ENCODE results near the gene TRPM4.

TRPM4 gene

DNA sequence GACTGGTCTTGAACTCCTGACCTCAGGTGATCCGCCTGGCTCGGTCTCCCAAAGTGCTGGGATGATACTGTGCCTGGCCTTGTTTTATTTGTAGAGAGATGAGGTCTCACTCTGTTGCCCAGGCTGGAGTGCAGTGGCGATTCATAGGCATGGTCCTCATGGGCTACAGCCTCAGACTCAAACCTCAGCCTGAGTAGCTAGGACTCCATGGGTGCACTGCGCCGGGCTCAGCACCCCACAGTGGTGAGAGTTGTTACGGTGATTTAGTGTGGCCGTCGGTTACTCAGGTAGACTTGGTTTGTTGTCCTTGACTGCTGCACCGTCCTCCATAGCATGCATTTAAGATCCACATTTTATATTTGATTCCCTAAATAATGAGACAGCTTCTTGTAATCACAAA, 86.7 kb downstream of the TRPM4 start (continued):
- TF ChIP-seq, protein P1, sequence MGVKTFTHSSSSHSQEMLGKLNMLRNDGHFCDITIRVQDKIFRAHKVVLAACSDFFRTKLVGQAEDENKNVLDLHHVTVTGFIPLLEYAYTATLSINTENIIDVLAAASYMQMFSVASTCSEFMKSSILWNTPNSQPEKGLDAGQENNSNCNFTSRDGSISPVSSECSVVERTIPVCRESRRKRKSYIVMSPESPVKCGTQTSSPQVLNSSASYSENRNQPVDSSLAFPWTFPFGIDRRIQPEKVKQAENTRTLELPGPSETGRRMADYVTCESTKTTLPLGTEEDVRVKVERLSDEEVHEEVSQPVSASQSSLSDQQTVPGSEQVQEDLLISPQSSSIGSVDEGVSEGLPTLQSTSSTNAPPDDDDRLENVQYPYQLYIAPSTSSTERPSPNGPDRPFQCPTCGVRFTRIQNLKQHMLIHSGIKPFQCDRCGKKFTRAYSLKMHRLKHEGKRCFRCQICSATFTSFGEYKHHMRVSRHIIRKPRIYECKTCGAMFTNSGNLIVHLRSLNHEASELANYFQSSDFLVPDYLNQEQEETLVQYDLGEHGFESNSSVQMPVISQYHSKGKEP (tag by site-specific recombination; IDR thresholded peaks at IDR 0.05): no peak
- TF ChIP-seq ZBTB20 (tag by site-specific recombination; IDR thresholded peaks at IDR 0.05) (no peak), GLI4 (tag by site-specific recombination; IDR thresholded peaks at IDR 0.05) (no peak), ZNF23 (tag by site-specific recombination; IDR thresholded peaks at IDR 0.05; ENCODE audit: borderline replicate concordance) (no peak), MZF1 (tag by site-specific recombination; IDR thresholded peaks at IDR 0.05; ENCODE audit: borderline replicate concordance) (no peak), ZNF266 (tag by site-specific recombination; IDR thresholded peaks at IDR 0.05; ENCODE audit: low read depth) (no peak), ZBTB1 (tag by site-specific recombination; IDR thresholded peaks at IDR 0.05) (no peak)

GRCh38 chr19:49247676-49248075, 90.1 kb downstream of the TRPM4 start:
- no peaks in the 10 kb centered on the region for H3K9me3 ChIP-seq (ENCODE audit: control insufficient read depth, insufficient read depth, low read depth, low read length)
- no peak overlapping the region for H3K4me3 ChIP-seq (ENCODE audit: low read depth, low read length)
- TF ChIP-seq ZNF140 (tag by site-specific recombination; IDR thresholded peaks at IDR 0.05) (no peak), YY1 (tag by site-specific recombination; IDR thresholded peaks at IDR 0.05) (no peak), ZNF211 (tag by site-specific recombination; IDR thresholded peaks at IDR 0.05; ENCODE audit: low read depth) (no peak), ZNF658 (tag by site-specific recombination; IDR thresholded peaks at IDR 0.05) (no peak), ZNF266 (tag by site-specific recombination; IDR thresholded peaks at IDR 0.05; ENCODE audit: low read depth) (no peak), ZNF16 (tag by site-specific recombination; IDR thresholded peaks at IDR 0.05; ENCODE audit: low read depth) (no peak), SP3 (tag by site-specific recombination; IDR thresholded peaks at IDR 0.05) (no peak), ZNF133 (tag by site-specific recombination; IDR thresholded peaks at IDR 0.05) (no peak), ZXDB (tag by site-specific recombination; IDR thresholded peaks at IDR 0.05) (no peak), BCL11A (tag by site-specific recombination; IDR thresholded peaks at IDR 0.05; ENCODE audit: low read depth) (no peak), OSR2 (tag by site-specific recombination; IDR thresholded peaks at IDR 0.05) (no peak), YY2 (tag by site-specific recombination; IDR thresholded peaks at IDR 0.05) (no peak), ZNF138 (tag by site-specific recombination; IDR thresholded peaks at IDR 0.05; ENCODE audit: borderline replicate concordance) (no peak), SP7 (tag by site-specific recombination; IDR thresholded peaks at IDR 0.05) (no peak), MYNN (tag by site-specific recombination; IDR thresholded peaks at IDR 0.05; ENCODE audit: borderline replicate concordance) (no peak), ZNF311 (tag by site-specific recombination; IDR thresholded peaks at IDR 0.05; ENCODE audit: borderline replicate concordance) (no peak)
- TF ChIP-seq, protein P2, sequence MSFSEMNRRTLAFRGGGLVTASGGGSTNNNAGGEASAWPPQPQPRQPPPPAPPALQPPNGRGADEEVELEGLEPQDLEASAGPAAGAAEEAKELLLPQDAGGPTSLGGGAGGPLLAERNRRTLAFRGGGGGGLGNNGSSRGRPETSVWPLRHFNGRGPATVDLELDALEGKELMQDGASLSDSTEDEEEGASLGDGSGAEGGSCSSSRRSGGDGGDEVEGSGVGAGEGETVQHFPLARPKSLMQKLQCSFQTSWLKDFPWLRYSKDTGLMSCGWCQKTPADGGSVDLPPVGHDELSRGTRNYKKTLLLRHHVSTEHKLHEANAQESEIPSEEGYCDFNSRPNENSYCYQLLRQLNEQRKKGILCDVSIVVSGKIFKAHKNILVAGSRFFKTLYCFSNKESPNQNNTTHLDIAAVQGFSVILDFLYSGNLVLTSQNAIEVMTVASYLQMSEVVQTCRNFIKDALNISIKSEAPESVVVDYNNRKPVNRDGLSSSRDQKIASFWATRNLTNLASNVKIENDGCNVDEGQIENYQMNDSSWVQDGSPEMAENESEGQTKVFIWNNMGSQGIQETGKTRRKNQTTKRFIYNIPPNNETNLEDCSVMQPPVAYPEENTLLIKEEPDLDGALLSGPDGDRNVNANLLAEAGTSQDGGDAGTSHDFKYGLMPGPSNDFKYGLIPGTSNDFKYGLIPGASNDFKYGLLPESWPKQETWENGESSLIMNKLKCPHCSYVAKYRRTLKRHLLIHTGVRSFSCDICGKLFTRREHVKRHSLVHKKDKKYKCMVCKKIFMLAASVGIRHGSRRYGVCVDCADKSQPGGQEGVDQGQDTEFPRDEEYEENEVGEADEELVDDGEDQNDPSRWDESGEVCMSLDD (tag by site-specific recombination; IDR thresholded peaks at IDR 0.05): no peak
- TF ChIP-seq, protein P3, sequence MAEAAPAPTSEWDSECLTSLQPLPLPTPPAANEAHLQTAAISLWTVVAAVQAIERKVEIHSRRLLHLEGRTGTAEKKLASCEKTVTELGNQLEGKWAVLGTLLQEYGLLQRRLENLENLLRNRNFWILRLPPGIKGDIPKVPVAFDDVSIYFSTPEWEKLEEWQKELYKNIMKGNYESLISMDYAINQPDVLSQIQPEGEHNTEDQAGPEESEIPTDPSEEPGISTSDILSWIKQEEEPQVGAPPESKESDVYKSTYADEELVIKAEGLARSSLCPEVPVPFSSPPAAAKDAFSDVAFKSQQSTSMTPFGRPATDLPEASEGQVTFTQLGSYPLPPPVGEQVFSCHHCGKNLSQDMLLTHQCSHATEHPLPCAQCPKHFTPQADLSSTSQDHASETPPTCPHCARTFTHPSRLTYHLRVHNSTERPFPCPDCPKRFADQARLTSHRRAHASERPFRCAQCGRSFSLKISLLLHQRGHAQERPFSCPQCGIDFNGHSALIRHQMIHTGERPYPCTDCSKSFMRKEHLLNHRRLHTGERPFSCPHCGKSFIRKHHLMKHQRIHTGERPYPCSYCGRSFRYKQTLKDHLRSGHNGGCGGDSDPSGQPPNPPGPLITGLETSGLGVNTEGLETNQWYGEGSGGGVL (tag by site-specific recombination; IDR thresholded peaks at IDR 0.05): no peak
- TF ChIP-seq, protein P1 (tag by site-specific recombination; IDR thresholded peaks at IDR 0.05): no peak
- no peak overlapping the region for H3K27ac ChIP-seq (ENCODE audit: extremely low read depth, low read depth, low read length)
- H3K4me1 ChIP-seq (ENCODE audit: control insufficient read depth, insufficient read depth, low read length): no peaks in the 10 kb centered on the region; the same call in 1 of the 2 replicates
- CTCF ChIA-PET: interaction anchor here (0.6 to 1.6 kb wide), 8 partner anchors 19 to 144 kb away, joined by 3 to 7 read pairs (median 3); no protein-coding TSS in a partner anchor
- POLR2A ChIA-PET: no interaction called here
- H3K36me3 ChIP-seq (ENCODE audit: control insufficient read depth in 2 of 2, insufficient read depth in 1 of 2, low read length in 2 of 2): no peaks in the 10 kb centered on the region

Data from HEK293 (cell line).